HG02763 (cell line): ENCODE measurements around the gene YEATS4.

Experiments
- ATAC-seq: cut with Tn5 transposase; IDR thresholded peaks from one replicate; pipeline ENCODE4 v1.9.1; 2021; ENCODE audit warnings: mild to moderate bottlenecking, moderate library complexity; ENCODE audit not compliant: unreplicated experiment

YEATS4 gene

DNA sequence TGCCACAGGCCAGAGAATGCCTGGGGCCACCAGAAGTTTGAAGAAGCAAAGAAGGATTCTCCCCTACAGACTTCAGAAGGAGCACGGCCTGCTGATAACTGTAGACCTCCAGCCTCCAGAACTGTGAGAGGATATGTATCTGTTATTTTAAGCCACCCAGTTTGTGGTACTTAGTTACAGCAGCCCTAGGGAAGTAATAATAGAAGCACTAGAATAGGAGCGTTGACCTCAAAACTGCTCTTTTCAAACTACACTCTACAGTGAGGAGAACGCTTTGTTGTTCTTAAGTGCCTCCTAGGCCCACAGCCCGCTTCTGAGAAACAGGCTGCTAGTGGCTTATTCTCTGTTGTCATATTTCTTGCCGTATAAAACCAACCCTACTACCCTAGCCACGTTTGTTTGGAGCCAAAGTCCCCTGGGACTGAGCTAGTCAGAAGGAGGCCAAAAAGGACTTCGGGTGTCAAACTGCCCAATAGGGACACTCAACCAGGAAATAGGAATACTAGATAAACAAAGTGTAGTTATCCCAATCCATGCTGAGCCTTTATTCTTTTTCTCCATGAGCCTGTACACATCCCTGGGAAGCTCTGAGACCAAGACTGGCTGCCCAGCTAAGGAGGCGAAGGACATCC is 72.2 kb downstream of the YEATS4 start:
- no peak for ATAC-seq

DNA sequence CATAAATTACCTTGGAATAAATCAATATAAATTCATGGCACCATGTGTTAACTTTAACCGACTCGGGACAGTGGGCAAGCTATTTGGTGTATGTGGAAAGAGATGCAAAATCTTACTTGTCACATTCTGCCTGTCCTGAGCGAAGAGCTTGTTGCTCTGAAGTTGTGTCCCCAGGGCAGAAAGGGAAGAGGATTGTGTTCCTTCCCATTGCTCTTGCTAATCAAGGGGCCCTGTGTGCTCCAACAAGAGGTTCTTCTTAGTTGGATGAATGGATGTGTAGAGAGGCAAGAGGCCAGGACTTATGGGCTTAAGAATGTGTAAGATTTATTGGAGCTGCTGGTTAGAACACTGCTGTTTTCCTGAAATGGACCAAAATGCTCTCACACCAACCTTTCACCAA is 74.1 kb downstream of the YEATS4 start:
- ATAC-seq: no peak

DNA sequence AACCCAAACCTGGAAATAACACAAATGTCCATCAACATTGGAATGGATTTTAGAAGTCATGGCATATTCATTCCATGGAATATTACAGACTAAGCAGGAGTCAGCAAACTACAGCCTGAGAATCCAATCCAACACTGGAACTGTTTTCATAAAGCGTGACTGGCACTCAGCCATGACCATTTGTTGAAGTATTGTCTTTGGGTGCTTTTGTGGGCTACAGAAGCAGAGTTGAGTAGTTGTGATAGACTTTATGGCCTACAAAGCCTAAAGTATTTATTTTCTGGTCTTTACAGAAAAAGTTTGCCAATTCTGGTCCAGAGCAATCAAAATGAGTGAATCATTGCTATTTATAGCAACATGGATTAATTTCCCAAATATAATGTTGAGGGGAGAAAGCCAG is 76.1 kb downstream of the YEATS4 start:
- no peak for ATAC-seq

DNA sequence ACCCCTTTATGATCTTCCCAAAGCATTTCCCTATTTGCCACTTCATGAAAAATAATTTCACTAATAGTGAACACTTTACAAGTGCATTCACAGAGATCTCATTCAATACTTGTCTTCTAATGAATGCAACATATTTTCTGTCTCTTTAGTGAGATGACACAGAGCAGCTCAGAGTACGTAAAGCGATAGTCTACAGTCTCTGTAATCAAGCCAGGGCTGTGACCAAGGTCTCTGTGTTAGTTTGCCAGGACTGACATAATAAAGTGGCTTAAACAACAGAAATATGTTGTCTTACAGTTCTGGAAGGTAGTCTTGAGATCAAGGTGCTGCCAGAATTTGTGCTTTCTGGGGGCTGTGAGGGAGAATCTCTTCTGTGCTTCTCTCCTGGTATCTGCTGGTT is 77.5 kb downstream of the YEATS4 start:
- ATAC-seq: no peak

DNA sequence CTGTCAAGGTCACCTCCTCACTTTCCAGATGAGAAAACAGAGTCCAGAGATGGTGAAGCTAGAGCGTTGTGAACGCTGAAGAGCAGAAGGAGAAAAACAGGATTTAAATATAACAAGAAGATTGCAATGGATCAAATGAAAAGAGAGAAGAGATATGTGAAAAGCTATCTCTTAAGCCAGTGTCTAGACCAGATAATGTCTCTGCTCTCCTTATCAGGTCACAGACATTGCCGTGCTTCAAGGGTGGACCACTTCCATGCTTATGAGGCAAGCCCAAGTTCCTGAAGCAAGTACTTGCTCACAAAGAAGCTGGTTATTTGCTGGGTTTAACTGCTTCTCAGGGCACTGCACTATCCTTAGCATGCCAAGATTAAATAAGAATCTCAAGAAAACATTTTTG is 79.0 kb downstream of the YEATS4 start:
- ATAC-seq: no peak

DNA sequence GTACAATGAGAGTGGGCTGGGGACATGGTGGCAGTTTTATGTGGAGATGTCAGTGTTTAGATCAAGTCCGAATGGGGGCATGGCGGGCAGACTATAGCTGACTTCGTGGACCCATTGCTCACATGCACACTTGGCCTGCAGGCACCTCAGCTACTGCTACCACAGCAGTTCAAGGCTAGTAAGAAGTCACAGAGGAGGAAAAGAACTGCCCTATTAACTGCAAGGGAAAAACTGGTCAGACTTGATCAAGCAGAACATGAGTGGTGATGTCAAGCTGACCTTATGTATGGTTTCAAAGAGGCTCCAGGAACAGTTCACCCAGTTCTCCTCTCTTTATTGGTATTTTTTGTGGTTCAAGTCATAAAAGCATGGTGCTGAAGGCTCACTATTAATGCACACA is 80.5 kb downstream of the YEATS4 start:
- ATAC-seq: no peak
